Sigmoid colon (tissue), 7 donors: ENCODE measurements around the gene OSBP. TPM values are rescaled to one million over a fixed set of nuclear protein-coding genes. Genes with fewer than 3 reads are reported as not detected.

ENCODE experiments used
- DNase-seq: peaks from one replicate; pipeline ENCODE4 v3.0.0-alpha.2; 2019
- H3K27ac ChIP-seq, 4 donors: fragments of 200-600 bp; sonication (generic); one replicate each; pipeline ENCODE4 v1.5.1; 2016 to 2019; ENCODE audit warnings: mild to moderate bottlenecking in 1 of 4
- H3K27me3 ChIP-seq, 3 donors: fragments of 200-600 bp; sonication (generic); one replicate each; pipeline ENCODE4 v1.5.1; 2019; ENCODE audit warnings: mild to moderate bottlenecking in 1 of 3
- H3K36me3 ChIP-seq, 4 donors: fragments of 200-600 bp; sonication (generic); one replicate each; pipeline ENCODE4 v1.5.1; 2016 to 2019
- H3K4me1 ChIP-seq, 4 donors: fragments of 200-600 bp; sonication (generic); one replicate each; pipeline ENCODE4 v1.5.1; 2017 to 2019
- H3K4me3 ChIP-seq, 4 donors: fragments of 200-600 bp; sonication (generic); one replicate each; pipeline ENCODE4 v1.5.1; 2017 to 2019; ENCODE audit warnings: mild to moderate bottlenecking in 2 of 4, moderate library complexity in 1 of 4
- H3K9me3 ChIP-seq, 4 donors: fragments of 200-600 bp in 3 of 4; sonication (generic) in 3 of 4; one replicate each; pipeline versions ENCODE4 v1.5.1 to v1.6.1; 2013 to 2019
- CTCF ChIP-seq, 4 experiments: fragments of 450-650 bp in 3 of 4; fragments of 200-600 bp in 1 of 4; IDR thresholded peaks; one replicate each; pipeline ENCODE4 v1.5.1; 2016 to 2019; ENCODE audit warnings: antibody characterized with exemption in 4 of 4, mild to moderate bottlenecking in 3 of 4, moderate library complexity in 2 of 4
- EP300 ChIP-seq, 4 donors: sonication (generic); formaldehyde crosslinking; IDR thresholded peaks; one replicate each; pipeline ENCODE4 v1.6.1; 2017; ENCODE audit warnings: antibody characterized with exemption in 4 of 4
- POLR2A ChIP-seq, 2 donors: fragments of 450-650 bp; IDR thresholded peaks; one replicate each; pipeline ENCODE4 v1.6.1; 2016; ENCODE audit warnings: antibody characterized with exemption in 2 of 2, mild to moderate bottlenecking in 2 of 2, moderate library complexity in 2 of 2
- POLR2AphosphoS5 ChIP-seq, 4 donors: sonication (generic); formaldehyde crosslinking; IDR thresholded peaks; one replicate each; pipeline ENCODE4 v1.6.1; 2017; ENCODE audit warnings: antibody characterized with exemption in 4 of 4
- WGBS, 2 donors: extraction: QIAGEN DNeasy Blood & Tissue Kit; methylation state at CpG; one replicate each; pipeline ENCODE4 v1.1.7; 2013; 5-methylcytosine and 5-hydroxymethylcytosine counted together
- intact Hi-C: fragments of 100-400 bp; cut with DNase I; formaldehyde crosslinking; loops from one replicate; pipeline ENCODE4 v1.15.1; 2023
- polyA plus RNA-seq, 3 donors: library from polyadenylated mRNA; stranded (reverse); fragments of 200-250 nt; gene quantifications; one replicate each; pipeline ENCODE4 v1.2.3, GENCODE V29; 2013
- total RNA-seq, 4 donors: library from RNA; depleted of rRNA; stranded (reverse); fragments of >200 nt; gene quantifications; one replicate each; pipeline ENCODE4 v1.1.0, GENCODE V29; 2016
- donor health status: healthy with polysubstance abuse.
- donor health status: Bipolar disorder and iron deficiency.
- donor health status: healthy.

The OSBP gene
- total and polyA plus RNA-seq, 7 donors, result 16.2 to 41.5 (median 27.5) TPM

- Histone ChIP-seq H3K36me3 (no peaks in the 10 kb centered on the region), H3K4me1 (peaks cover 0 to 32% (median 10%) of the 10 kb centered on the region in 4 donors), H3K4me3 (peak overlapping the region; percentile 80 to 92 (median 86)), H3K27ac (peak overlapping the region; percentile 89 to 96 (median 92)), H3K27me3 (no peaks in the 10 kb centered on the region), H3K9me3 (no peaks in the 10 kb centered on the region)
- WGBS, 2 donors, result 2 to 6% methylated on average over 40 of the region's 40 CpGs
- intact Hi-C loops, result no loop called here
- TF ChIP-seq POLR2A (IDR thresholded peaks at IDR 0.05) (peak in 1 of 2 donors; percentile 28), POLR2AphosphoS5 (IDR thresholded peaks at IDR 0.05) (peak; percentile 74 to 86 (median 78)), EP300 (IDR thresholded peaks at IDR 0.05) (no peak)
- DNase-seq, result peak; percentile 95
These were observed 54.7 kb downstream of the OSBP start for GRCh38 chr11:59560702-59561473.

- Histone ChIP-seq H3K4me3 (peak overlapping the region; percentile 80 to 92 (median 86)), H3K9me3 (no peaks in the 10 kb centered on the region), H3K4me1 (peaks cover 0 to 31% (median 15%) of the 10 kb centered on the region in 4 donors), H3K36me3 (no peaks in the 10 kb centered on the region), H3K27me3 (no peaks in the 10 kb centered on the region), H3K27ac (peak overlapping the region; percentile 89 to 96 (median 92))
- peak; percentile 80 for DNase-seq
- WGBS, 2 donors, result 0% methylated on average over 18 of the region's 18 CpGs
- TF ChIP-seq EP300 (IDR thresholded peaks at IDR 0.05), result no peak
- TF ChIP-seq POLR2A (IDR thresholded peaks at IDR 0.05), result no peak
- intact Hi-C loops, result no loop called here
These were observed 55.3 kb downstream of the OSBP start for GRCh38 chr11:59560290-59560701.

GRCh38 chr11:59559886-59560285 lies 55.7 kb downstream of the OSBP start:
- TF ChIP-seq EP300 (IDR thresholded peaks at IDR 0.05) (no peak), POLR2A (IDR thresholded peaks at IDR 0.05) (no peak), POLR2AphosphoS5 (IDR thresholded peaks at IDR 0.05) (no peak), CTCF (IDR thresholded peaks at IDR 0.05) (no peak)
- H3K4me3 ChIP-seq, result peak overlapping the region; percentile 80 to 92 (median 86)
- H3K27me3 ChIP-seq, result no peaks in the 10 kb centered on the region
- peak overlapping the region; percentile 89 to 96 (median 92) for H3K27ac ChIP-seq
- H3K9me3 ChIP-seq, result no peaks in the 10 kb centered on the region
- peaks cover 0 to 31% (median 15%) of the 10 kb centered on the region in 4 donors for H3K4me1 ChIP-seq
- 64% methylated on average over 8 of the region's 8 CpGs for WGBS, 2 donors
- DNase-seq, result no peak
- H3K36me3 ChIP-seq, result no peaks in the 10 kb centered on the region
- intact Hi-C loops, result loop anchor here (10.0 kb wide), 3 partner anchors 415 to 1895 kb away; partner anchors contain the start of genes FAM111A, TMEM109 and ZDHHC5

GRCh38 chr11:59558270-59558643 lies 57.3 kb downstream of the OSBP start:
- DNase-seq, result no peak
- H3K27ac ChIP-seq, result peak overlapping the region in 1 of 4 donors; percentile 9
- WGBS, 2 donors, result 75 to 80% methylated on average over 7 of the region's 7 CpGs
- peaks cover 0 to 31% (median 15%) of the 10 kb centered on the region in 4 donors for H3K4me1 ChIP-seq
- no peaks in the 10 kb centered on the region for H3K9me3 ChIP-seq
- H3K27me3 ChIP-seq, result no peaks in the 10 kb centered on the region
- H3K36me3 ChIP-seq, result no peaks in the 10 kb centered on the region
- TF ChIP-seq POLR2A (IDR thresholded peaks at IDR 0.05) (no peak), CTCF (IDR thresholded peaks at IDR 0.05) (no peak), POLR2AphosphoS5 (IDR thresholded peaks at IDR 0.05) (no peak), EP300 (IDR thresholded peaks at IDR 0.05) (no peak)
- intact Hi-C loops, result loop anchor here (10.0 kb wide), 3 partner anchors 413 to 1893 kb away; partner anchors contain the start of genes FAM111A, TMEM109 and ZDHHC5
- H3K4me3 ChIP-seq, result no peak overlapping the region

- H3K4me3 ChIP-seq, result peak overlapping the region in 2 of 4 donors; percentile 41 to 42
- DNase-seq, result no peak
- H3K36me3 ChIP-seq, result no peaks in the 10 kb centered on the region
- H3K9me3 ChIP-seq, result no peaks in the 10 kb centered on the region
- H3K27ac ChIP-seq, result peak overlapping the region in 3 of 4 donors; percentile 68 to 71 (median 69)
- intact Hi-C loops, result loop anchor here (10.0 kb wide), 3 partner anchors 412 to 1892 kb away; partner anchors contain the start of genes FAM111A, TMEM109 and ZDHHC5
- no peaks in the 10 kb centered on the region for H3K27me3 ChIP-seq
- WGBS, 2 donors, result 27 to 53% methylated on average over 13 of the region's 13 CpGs
- H3K4me1 ChIP-seq, result peaks cover 0 to 33% (median 15%) of the 10 kb centered on the region in 4 donors
- TF ChIP-seq CTCF (IDR thresholded peaks at IDR 0.05), result no peak
- no peak for TF ChIP-seq POLR2A (IDR thresholded peaks at IDR 0.05)
- TF ChIP-seq POLR2AphosphoS5 (IDR thresholded peaks at IDR 0.05), result no peak
- no peak for TF ChIP-seq EP300 (IDR thresholded peaks at IDR 0.05)
These were observed 58.6 kb downstream of the OSBP start for GRCh38 chr11:59556917-59557348.
